ENCODE results near the gene GMDS. TPM values are rescaled to one million over a fixed set of nuclear protein-coding genes. Genes with fewer than 3 reads are reported as not detected.

The GMDS gene
- total and polyA plus RNA-seq, 2 donors (not counting 1 experiment from before 2014, with no cell fraction given) = 11.5 to 16.4 TPM

GRCh38 chr6:2254747-2255146 is 9.3 kb upstream of the GMDS start:
- 100% methylated on average over 2 of the region's 3 CpGs for WGBS (ENCODE audit: insufficient coverage)
- H3K27me3 Mint-ChIP-seq = no peaks in the 10 kb centered on the region
- no peak for TF ChIP-seq EZH2 (IDR thresholded peaks at IDR 0.05; ENCODE audit: borderline replicate concordance, insufficient read depth, low read depth, low read length, poor library complexity, severe bottlenecking)
- TF ChIP-seq CTCF (IDR thresholded peaks at IDR 0.05) = no peak
- no peak overlapping the region for H3K27ac Mint-ChIP-seq
- no peak overlapping the region for H3K4me3 ChIP-seq (ENCODE audit: control extremely low read depth in 1 of 5, extremely low read depth in 1 of 5, insufficient read depth in 1 of 5, low read depth in 2 of 5, low read length in 4 of 5)
- POLR2A ChIA-PET = no interaction called here
- no peaks in the 10 kb centered on the region for H3K4me1 ChIP-seq (ENCODE audit: control insufficient read depth in 2 of 2, insufficient read depth in 2 of 2, low read length in 2 of 2)
- DNase-seq = no peak
- H4K20me1 ChIP-seq (ENCODE audit: control insufficient read depth, insufficient read depth, low read length, poor library complexity, severe bottlenecking) = no peaks in the 10 kb centered on the region
- H3K9ac ChIP-seq (ENCODE audit: low read length) = no peak overlapping the region
- H3K4me3 Mint-ChIP-seq = no peak overlapping the region
- H2AFZ ChIP-seq (ENCODE audit: insufficient read depth, low read depth, low read length, poor library complexity, severe bottlenecking) = no peak overlapping the region
- CTCF ChIA-PET = no interaction called here
- peaks cover 0 to 4% (median 0%) of the 10 kb centered on the region in 3 donors for H3K9me3 ChIP-seq (ENCODE audit: control extremely low read depth in 1 of 3, control insufficient read depth in 2 of 3, insufficient read depth in 1 of 3, low read length in 2 of 3)
- no peak overlapping the region for H3K4me2 ChIP-seq (replicated peaks; ENCODE audit: low read depth, low read length, poor library complexity, severe bottlenecking)
- peaks cover 0 to 23% of the 10 kb centered on the region in 2 experiments for H3K36me3 ChIP-seq (replicated peaks in 1 of 2; ENCODE audit: control extremely low read depth in 1 of 2, control insufficient read depth in 1 of 2, extremely low read depth in 1 of 2, insufficient read depth in 2 of 2, low read length in 1 of 2)
- ATAC-seq (ENCODE audit: low read depth) = no peak
- H3K79me2 ChIP-seq (ENCODE audit: control insufficient read depth, insufficient read depth, low read length) = peaks cover 8% of the 10 kb centered on the region
- intact Hi-C loops (cut with micrococcal nuclease) = no loop called here
- no peak overlapping the region for H3K27ac ChIP-seq (ENCODE audit: low read length in 2 of 2)
- H3K27me3 ChIP-seq (replicated peaks in 1 of 4; ENCODE audit: control extremely low read depth in 1 of 4, control insufficient read depth in 3 of 4, insufficient read depth in 4 of 4, low read length in 3 of 4) = no peaks in the 10 kb centered on the region
- H3K9me3 Mint-ChIP-seq (ENCODE audit: insufficient read depth) = no peaks in the 10 kb centered on the region
- peaks cover under 1% of the 10 kb centered on the region for H3K4me1 Mint-ChIP-seq

- whole genome bisulfite sequencing (ENCODE audit: insufficient coverage) = 100% methylated on average over 2 of the region's 7 CpGs
Observed at GRCh38 chr6:2249126-2249525, 3.7 kb upstream of the GMDS start.

More at GRCh38 chr6:2249126-2249525, 3.7 kb upstream of the GMDS start:
- TF ChIP-seq CTCF (IDR thresholded peaks at IDR 0.05) (no peak), EZH2 (IDR thresholded peaks at IDR 0.05; ENCODE audit: borderline replicate concordance, insufficient read depth, low read depth, low read length, poor library complexity, severe bottlenecking) (no peak)
- H3K9me3 ChIP-seq (ENCODE audit: control extremely low read depth in 1 of 3, control insufficient read depth in 2 of 3, insufficient read depth in 1 of 3, low read length in 2 of 3) = no peaks in the 10 kb centered on the region
- no peak overlapping the region for H2AFZ ChIP-seq (ENCODE audit: insufficient read depth, low read depth, low read length, poor library complexity, severe bottlenecking)
- Mint-ChIP-seq H3K4me3 (no peak overlapping the region), H3K27ac (no peak overlapping the region), H3K4me1 (peaks cover 32% of the 10 kb centered on the region), H3K9me3 (ENCODE audit: insufficient read depth) (no peaks in the 10 kb centered on the region), H3K27me3 (no peaks in the 10 kb centered on the region)
- ChIA-PET CTCF (no interaction called here), POLR2A (no interaction called here)
- intact Hi-C loops (cut with micrococcal nuclease) = loop anchor here (5.0 to 10.0 kb wide), 3 partner anchors 486 to 1888 kb away; partner anchors contain the start of genes ECI2 and PSMG4
- H3K27ac ChIP-seq (ENCODE audit: low read length in 2 of 2) = no peak overlapping the region
- H3K27me3 ChIP-seq (replicated peaks in 1 of 4; ENCODE audit: control extremely low read depth in 1 of 4, control insufficient read depth in 3 of 4, insufficient read depth in 4 of 4, low read length in 3 of 4) = no peaks in the 10 kb centered on the region
- no peak overlapping the region for H3K9ac ChIP-seq (ENCODE audit: low read length)
- H3K4me1 ChIP-seq (ENCODE audit: control insufficient read depth in 2 of 2, insufficient read depth in 2 of 2, low read length in 2 of 2) = peaks cover 14 to 21% of the 10 kb centered on the region in 2 donors
- peaks cover 21% of the 10 kb centered on the region for H3K79me2 ChIP-seq (ENCODE audit: control insufficient read depth, insufficient read depth, low read length)
- H4K20me1 ChIP-seq (ENCODE audit: control insufficient read depth, insufficient read depth, low read length, poor library complexity, severe bottlenecking) = no peaks in the 10 kb centered on the region
- no peak overlapping the region for H3K4me2 ChIP-seq (replicated peaks; ENCODE audit: low read depth, low read length, poor library complexity, severe bottlenecking)
- H3K36me3 ChIP-seq (replicated peaks in 1 of 2; ENCODE audit: control extremely low read depth in 1 of 2, control insufficient read depth in 1 of 2, extremely low read depth in 1 of 2, insufficient read depth in 2 of 2, low read length in 1 of 2) = peaks cover 0 to 7% of the 10 kb centered on the region in 2 experiments
- DNase-seq (no peak), ATAC-seq (ENCODE audit: low read depth) (no peak)
- H3K4me3 ChIP-seq (ENCODE audit: control extremely low read depth in 1 of 5, extremely low read depth in 1 of 5, insufficient read depth in 1 of 5, low read depth in 2 of 5, low read length in 4 of 5) = no peak overlapping the region
